Aorta (tissue), 5 donors: ENCODE results near the gene ZKSCAN1. TPM values are rescaled to one million over a fixed set of nuclear protein-coding genes. Genes with fewer than 3 reads are reported as not detected.
A peak's percentile ranks its signal among the peaks of the same experiment; 100 is the strongest.

ENCODE experiments used
- ATAC-seq: fragments of 200-7000 bp; cut with Tn5 transposase; one replicate; pipeline ENCODE4 v1.9.1; 2022; ENCODE audit warnings: moderate library complexity; ENCODE audit not compliant: low FRiP score
- DNase-seq, 2 donors: peaks; one replicate each; pipeline ENCODE4 v3.0.0-alpha.2; 2020
- H3K27ac ChIP-seq, 2 donors: one replicate each; pipeline ENCODE4 v1.5.1; 2013; ENCODE audit warnings: low read length in 2 of 2, mild to moderate bottlenecking in 2 of 2, moderate library complexity in 2 of 2, control low read depth in 1 of 2, inconsistent platforms in 1 of 2, low read depth in 1 of 2
- H3K27me3 ChIP-seq, 2 donors: one replicate each; pipeline ENCODE4 v1.6.1; 2013; ENCODE audit warnings: control low read depth in 1 of 2, low read length in 1 of 2, mild to moderate bottlenecking in 1 of 2, moderate library complexity in 1 of 2; ENCODE audit not compliant: insufficient read depth in 2 of 2, control insufficient read depth in 1 of 2
- H3K36me3 ChIP-seq, 2 donors: one replicate each; pipeline ENCODE4 v1.6.1; 2013; ENCODE audit warnings: control low read depth in 1 of 2, low read length in 1 of 2, mild to moderate bottlenecking in 1 of 2; ENCODE audit not compliant: insufficient read depth in 2 of 2, control insufficient read depth in 1 of 2
- H3K4me1 ChIP-seq, 2 donors: one replicate each; pipeline ENCODE4 v1.6.1; 2013; ENCODE audit warnings: low read length in 2 of 2, control low read depth in 1 of 2, mild to moderate bottlenecking in 1 of 2, moderate library complexity in 1 of 2; ENCODE audit not compliant: insufficient read depth in 2 of 2, control insufficient read depth in 1 of 2
- H3K4me3 ChIP-seq, 2 donors: one replicate each; pipeline ENCODE4 v1.5.1; 2013; ENCODE audit warnings: low read length in 2 of 2, control low read depth in 1 of 2, mild to moderate bottlenecking in 1 of 2
- H3K9me3 ChIP-seq: one replicate; pipeline ENCODE4 v1.6.1; 2013; ENCODE audit warnings: mild to moderate bottlenecking, low read length; ENCODE audit not compliant: control insufficient read depth
- WGBS, 2 donors: extraction: QIAGEN DNeasy Blood & Tissue Kit; methylation state at CpG; one replicate each; pipeline ENCODE4 v1.1.7; 2013; 5-methylcytosine and 5-hydroxymethylcytosine counted together
- intact Hi-C, 2 donors: fragments of 100-400 bp; cut with DNase I; formaldehyde crosslinking; loops; one replicate each; pipeline versions ENCODE4 v1.14.2 to v1.15.0; 2022
- polyA plus RNA-seq, 2 donors: library from polyadenylated mRNA; stranded (reverse); fragments of 200-250 nt; gene quantifications; one replicate each; pipeline ENCODE4 v1.2.3, GENCODE V29; 2013
- total RNA-seq, 2 donors: library from RNA; stranded (reverse); fragmentation: NEBNext Ultra II Directional; extraction: Animal tissue kit (Norgen Biotek cat#: 25700); gene quantifications; one replicate each; pipeline ENCODE4 v1.2.1, GENCODE V29; 2021
- donor health status: healthy with polysubstance abuse.
- donor health status: Bipolar disorder and iron deficiency.
- donor health status: DM: no; HTN: no; CAD: no.
- donor health status: DM: no; HTN: no; CAD: no.
- donor health status: DM: yes; HTN: yes; CAD: no.

Gene ZKSCAN1
- total and polyA plus RNA-seq, 4 donors = 6.5 to 80.9 (median 36.6) TPM

- H3K4me1 ChIP-seq = peaks cover 0 to 6% of the 10 kb centered on the region in 2 donors
- H3K27ac ChIP-seq = no peak overlapping the region
- 82 to 89% methylated on average over 3 of the region's 3 CpGs for WGBS, 2 donors
- ATAC-seq (no peak), DNase-seq (no peak)
- H3K9me3 ChIP-seq = no peaks in the 10 kb centered on the region
- intact Hi-C loops = no loop called here
- no peaks in the 10 kb centered on the region for H3K27me3 ChIP-seq
- H3K4me3 ChIP-seq = no peak overlapping the region
- H3K36me3 ChIP-seq = peaks cover 4 to 8% of the 10 kb centered on the region in 2 donors
Observed at GRCh38 chr7:100021297-100021696, 5.9 kb downstream of the ZKSCAN1 start.

DNA sequence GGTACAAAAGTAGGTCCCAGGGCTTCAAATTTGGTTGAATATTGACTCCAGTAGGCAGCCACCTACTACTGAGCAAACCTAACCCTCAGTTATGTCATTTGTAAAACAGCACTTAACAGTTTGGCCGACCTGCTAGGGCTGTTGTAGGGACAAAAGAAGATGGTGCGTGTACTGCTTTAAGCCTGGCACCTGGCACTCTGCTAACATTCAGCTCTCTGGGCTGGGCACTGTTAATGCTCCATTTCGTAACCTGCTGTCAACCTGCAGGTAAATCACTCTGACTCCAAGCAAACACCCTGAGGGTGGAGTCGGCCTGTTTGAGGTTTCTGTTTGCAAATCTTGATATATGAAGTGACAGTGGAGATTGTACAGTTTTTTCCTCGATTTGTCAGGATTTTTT is 7.2 kb downstream of the ZKSCAN1 start:
- Histone ChIP-seq H3K9me3 (no peaks in the 10 kb centered on the region), H3K4me1 (peaks cover 0 to 1% of the 10 kb centered on the region in 2 donors), H3K27me3 (no peaks in the 10 kb centered on the region), H3K36me3 (peaks cover 4 to 8% of the 10 kb centered on the region in 2 donors), H3K27ac (no peak overlapping the region), H3K4me3 (no peak overlapping the region)
- no peak for ATAC-seq
- intact Hi-C loops = no loop called here
- no peak for DNase-seq
- 82 to 87% methylated on average over 5 of the region's 5 CpGs for WGBS, 2 donors

DNA sequence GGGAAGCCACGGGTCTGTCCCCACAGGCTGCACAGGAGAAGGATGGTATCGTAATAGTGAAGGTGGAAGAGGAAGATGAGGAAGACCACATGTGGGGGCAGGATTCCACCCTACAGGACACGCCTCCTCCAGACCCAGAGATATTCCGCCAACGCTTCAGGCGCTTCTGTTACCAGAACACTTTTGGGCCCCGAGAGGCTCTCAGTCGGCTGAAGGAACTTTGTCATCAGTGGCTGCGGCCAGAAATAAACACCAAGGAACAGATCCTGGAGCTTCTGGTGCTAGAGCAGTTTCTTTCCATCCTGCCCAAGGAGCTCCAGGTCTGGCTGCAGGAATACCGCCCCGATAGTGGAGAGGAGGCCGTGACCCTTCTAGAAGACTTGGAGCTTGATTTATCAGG is 8.1 kb downstream of the ZKSCAN1 start:
- Histone ChIP-seq H3K9me3 (no peaks in the 10 kb centered on the region), H3K27ac (no peak overlapping the region), H3K4me3 (no peak overlapping the region), H3K36me3 (peaks cover 4 to 8% of the 10 kb centered on the region in 2 donors), H3K4me1 (no peaks in the 10 kb centered on the region), H3K27me3 (no peaks in the 10 kb centered on the region)
- WGBS, 2 donors = 93 to 94% methylated on average over 12 of the region's 12 CpGs
- ATAC-seq (no peak), DNase-seq (no peak)
- intact Hi-C loops = no loop called here

DNA sequence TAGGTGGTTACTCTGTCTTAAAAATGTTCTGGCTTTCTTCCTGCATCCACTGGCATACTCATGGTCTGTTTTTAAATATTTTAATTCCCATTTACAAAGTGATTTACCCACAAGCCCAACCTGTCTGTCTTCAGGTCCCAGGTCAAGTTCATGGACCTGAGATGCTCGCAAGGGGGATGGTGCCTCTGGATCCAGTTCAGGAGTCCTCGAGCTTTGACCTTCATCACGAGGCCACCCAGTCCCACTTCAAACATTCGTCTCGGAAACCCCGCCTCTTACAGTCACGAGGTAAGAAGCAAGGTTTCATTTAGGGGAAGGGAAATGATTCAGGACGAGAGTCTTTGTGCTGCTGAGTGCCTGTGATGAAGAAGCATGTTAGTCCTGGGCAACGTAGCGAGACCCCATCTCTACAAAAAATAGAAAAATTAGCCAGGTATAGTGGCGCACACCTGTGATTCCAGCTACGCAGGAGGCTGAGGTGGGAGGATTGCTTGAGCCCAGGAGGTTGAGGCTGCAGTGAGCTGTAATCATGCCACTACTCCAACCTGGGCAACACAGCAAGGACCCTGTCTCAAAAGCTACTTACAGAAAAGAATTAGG is 8.7 kb downstream of the ZKSCAN1 start:
- H3K4me3 ChIP-seq = no peak overlapping the region
- no peaks in the 10 kb centered on the region for H3K4me1 ChIP-seq
- H3K27ac ChIP-seq = no peak overlapping the region
- DNase-seq = no peak
- peaks cover 4 to 8% of the 10 kb centered on the region in 2 donors for H3K36me3 ChIP-seq
- ATAC-seq = no peak
- no peaks in the 10 kb centered on the region for H3K27me3 ChIP-seq
- WGBS, 2 donors = 88 to 90% methylated on average over 12 of the region's 12 CpGs
- intact Hi-C loops = no loop called here
- H3K9me3 ChIP-seq = no peaks in the 10 kb centered on the region

DNA sequence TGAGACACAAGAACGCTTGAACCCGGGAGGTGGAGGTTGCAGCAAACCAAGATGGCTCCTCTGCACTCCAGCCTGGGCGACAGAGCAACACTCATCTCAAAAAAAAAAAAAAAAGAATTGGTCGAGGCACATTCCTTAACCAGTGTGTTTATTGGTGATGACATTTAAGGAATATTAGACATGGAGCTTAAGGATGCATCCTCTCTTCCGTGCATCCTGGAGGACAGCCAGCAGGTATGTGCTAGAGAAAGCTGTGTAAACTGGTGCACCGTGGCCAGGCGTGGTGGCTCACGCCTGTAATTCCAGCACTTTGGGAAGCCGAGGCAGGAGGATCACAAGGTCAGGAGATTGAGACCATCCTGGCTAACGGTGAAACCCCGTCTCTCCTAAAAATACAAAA is 11.8 kb downstream of the ZKSCAN1 start:
- no peaks in the 10 kb centered on the region for H3K4me1 ChIP-seq
- H3K27me3 ChIP-seq = no peaks in the 10 kb centered on the region
- ATAC-seq (no peak), DNase-seq (no peak)
- intact Hi-C loops = no loop called here
- no peak overlapping the region for H3K27ac ChIP-seq
- H3K9me3 ChIP-seq = no peaks in the 10 kb centered on the region
- 86 to 88% methylated on average over 11 of the region's 11 CpGs for WGBS, 2 donors
- no peak overlapping the region for H3K4me3 ChIP-seq
- peaks cover 18 to 19% of the 10 kb centered on the region in 2 donors for H3K36me3 ChIP-seq

DNA sequence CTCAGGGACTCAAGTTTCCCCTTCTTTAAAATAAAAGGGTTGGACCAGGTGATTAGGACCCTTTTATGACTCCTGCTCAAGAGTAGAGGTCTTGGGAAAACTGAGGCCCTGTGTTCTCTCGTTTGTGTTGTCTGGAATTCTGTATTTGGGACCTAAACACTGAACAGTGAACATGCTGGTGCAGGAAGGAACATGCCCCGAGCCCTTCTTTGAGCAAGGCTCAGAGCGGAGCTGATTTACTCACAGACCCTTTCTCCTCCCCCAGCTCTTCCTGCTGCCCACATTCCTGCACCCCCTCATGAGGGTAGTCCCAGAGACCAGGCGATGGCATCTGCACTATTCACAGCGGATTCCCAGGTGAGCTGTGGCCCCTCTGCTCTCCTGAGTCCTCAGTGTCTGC is 14.2 kb downstream of the ZKSCAN1 start:
- H3K9me3 ChIP-seq = no peaks in the 10 kb centered on the region
- DNase-seq (no peak), ATAC-seq (no peak)
- no peaks in the 10 kb centered on the region for H3K4me1 ChIP-seq
- H3K4me3 ChIP-seq = no peak overlapping the region
- WGBS, 2 donors = 86 to 88% methylated on average over 5 of the region's 5 CpGs
- no peak overlapping the region for H3K27ac ChIP-seq
- H3K36me3 ChIP-seq = peaks cover 15 to 20% of the 10 kb centered on the region in 2 donors
- intact Hi-C loops = no loop called here
- no peaks in the 10 kb centered on the region for H3K27me3 ChIP-seq

- no peaks in the 10 kb centered on the region for H3K4me1 ChIP-seq
- peaks cover 20 to 21% of the 10 kb centered on the region in 2 donors for H3K36me3 ChIP-seq
- no peaks in the 10 kb centered on the region for H3K27me3 ChIP-seq
- WGBS, 2 donors = 86 to 92% methylated on average over 6 of the region's 6 CpGs
- intact Hi-C loops = no loop called here
- no peaks in the 10 kb centered on the region for H3K9me3 ChIP-seq
- no peak overlapping the region for H3K4me3 ChIP-seq
- no peak for DNase-seq
- no peak overlapping the region for H3K27ac ChIP-seq
- ATAC-seq = no peak
Observed at GRCh38 chr7:100033526-100033925, 18.1 kb downstream of the ZKSCAN1 start.

DNA sequence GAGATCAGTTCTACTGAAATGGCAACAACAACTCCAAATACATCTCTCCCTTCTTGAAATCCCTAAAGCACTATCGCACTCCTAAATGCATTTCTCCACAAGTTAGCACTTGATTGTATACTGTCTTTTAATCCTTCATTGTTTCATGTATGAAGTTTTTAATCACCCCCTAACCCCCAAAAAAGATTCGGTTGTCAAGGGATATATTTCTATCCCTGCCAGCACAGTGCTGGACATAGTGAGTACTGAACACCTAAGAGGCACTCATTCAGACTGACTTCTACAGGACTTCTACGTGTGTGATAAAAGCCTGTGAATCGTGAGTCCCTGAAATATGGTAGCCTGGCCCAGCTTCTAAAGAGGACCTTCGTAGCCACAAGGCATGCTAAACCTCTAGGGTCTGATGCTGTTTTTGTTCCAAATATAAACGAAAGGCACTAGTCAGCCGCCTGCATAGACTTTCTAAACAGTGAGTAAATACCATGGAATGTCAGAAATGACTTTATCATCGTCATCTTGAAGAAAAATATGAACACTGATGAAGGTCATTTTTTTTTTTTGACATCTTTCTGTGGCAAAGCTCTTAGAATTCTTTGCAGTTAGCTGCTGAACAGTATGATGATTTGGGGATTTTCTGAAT is 19.6 kb downstream of the ZKSCAN1 start:
- no peaks in the 10 kb centered on the region for H3K9me3 ChIP-seq
- ATAC-seq (no peak), DNase-seq (no peak)
- H3K36me3 ChIP-seq = peaks cover 19 to 21% of the 10 kb centered on the region in 2 donors
- H3K27ac ChIP-seq = peak overlapping the region in 1 of 2 donors; percentile 25
- no peaks in the 10 kb centered on the region for H3K4me1 ChIP-seq
- intact Hi-C loops = no loop called here
- H3K27me3 ChIP-seq = no peaks in the 10 kb centered on the region
- H3K4me3 ChIP-seq = no peak overlapping the region
- WGBS, 2 donors = 32 to 36% methylated on average over 8 of the region's 8 CpGs

GRCh38 chr7:100035876-100036275 is 20.5 kb downstream of the ZKSCAN1 start:
- 95 to 96% methylated on average over 6 of the region's 6 CpGs for WGBS, 2 donors
- Histone ChIP-seq H3K4me1 (no peaks in the 10 kb centered on the region), H3K36me3 (peaks cover 11 to 17% of the 10 kb centered on the region in 2 donors), H3K27me3 (no peaks in the 10 kb centered on the region), H3K27ac (no peak overlapping the region), H3K4me3 (no peak overlapping the region), H3K9me3 (no peaks in the 10 kb centered on the region)
- ATAC-seq (no peak), DNase-seq (no peak)
- intact Hi-C loops = no loop called here
